MCF 10A (cell line): ENCODE measurements around the gene DET1. TPM values are rescaled to one million over a fixed set of nuclear protein-coding genes. Genes with fewer than 3 reads are reported as not detected.

Source experiments
- BruUV-seq: library from RNA; stranded (reverse); fragments of 400-500 nt; replicated peaks from 2 replicates; lab custom pipeline; 2021; lab: Mats Ljungman, UMichigan
- CTCF ChIA-PET: fragments of 300-600 bp; sonication (Branson Sonifier 250); formaldehyde crosslinking; extraction: SDS; loops from one replicate; lab custom pipeline; 2021; ENCODE audit warnings: antibody characterized with exemption, inconsistent platforms; lab: Yijun Ruan, JAX
- POLR2A ChIA-PET: fragments of 300-600, 350-650 bp; sonication (Branson Sonifier 250); formaldehyde crosslinking; extraction: SDS; loops from one replicate; lab custom pipeline; 2020; ENCODE audit warnings: antibody characterized with exemption, inconsistent platforms; lab: Yijun Ruan, JAX
- DNase-seq: peaks from one replicate; pipeline ENCODE4 v3.0.0-alpha.2; 2018; ENCODE audit not compliant: unreplicated experiment
- H3K27ac Mint-ChIP-seq: one replicate; pipeline ENCODE4 v1.8.0; 2022; ENCODE audit warnings: mild to moderate bottlenecking, low read depth, mixed read lengths; ENCODE audit not compliant: unreplicated experiment
- H3K27me3 Mint-ChIP-seq: one replicate; pipeline ENCODE4 v1.8.0; 2022; ENCODE audit warnings: mixed read lengths; ENCODE audit not compliant: insufficient read depth, unreplicated experiment
- H3K36me3 Mint-ChIP-seq: one replicate; pipeline ENCODE4 v1.8.0; 2022; ENCODE audit warnings: mild to moderate bottlenecking, moderate library complexity, mixed read lengths; ENCODE audit not compliant: insufficient read depth, unreplicated experiment
- H3K4me1 Mint-ChIP-seq: one replicate; pipeline ENCODE4 v1.8.0; 2022; ENCODE audit warnings: mixed read lengths; ENCODE audit not compliant: insufficient read depth, unreplicated experiment
- H3K4me3 Mint-ChIP-seq: one replicate; pipeline ENCODE4 v1.8.0; 2022; ENCODE audit warnings: mild to moderate bottlenecking, moderate library complexity, mixed read lengths; ENCODE audit not compliant: unreplicated experiment
- H3K9me3 Mint-ChIP-seq: one replicate; pipeline ENCODE4 v1.8.0; 2022; ENCODE audit warnings: mixed read lengths; ENCODE audit not compliant: unreplicated experiment
- intact Hi-C: fragments of 100-400 bp; cut with micrococcal nuclease; formaldehyde crosslinking; loops from 2 replicates; pipeline ENCODE4 v1.14.1; 2022
- total RNA-seq: library from RNA; stranded (reverse); gene quantifications from 2 replicates; pipeline ENCODE4 v1.2.3, GENCODE V29; 2022
- TF ChIP-seq, protein P1 (sequence below): fragments of 200-600 bp; IDR thresholded peaks from one replicate; pipeline ENCODE4 v1.8.0; 2022; ENCODE audit warnings: antibody characterized with exemption, mild to moderate bottlenecking; ENCODE audit not compliant: unreplicated experiment

The DET1 gene
- total RNA-seq, 1 experiment from 2014 or later = 5.1 TPM

DNA sequence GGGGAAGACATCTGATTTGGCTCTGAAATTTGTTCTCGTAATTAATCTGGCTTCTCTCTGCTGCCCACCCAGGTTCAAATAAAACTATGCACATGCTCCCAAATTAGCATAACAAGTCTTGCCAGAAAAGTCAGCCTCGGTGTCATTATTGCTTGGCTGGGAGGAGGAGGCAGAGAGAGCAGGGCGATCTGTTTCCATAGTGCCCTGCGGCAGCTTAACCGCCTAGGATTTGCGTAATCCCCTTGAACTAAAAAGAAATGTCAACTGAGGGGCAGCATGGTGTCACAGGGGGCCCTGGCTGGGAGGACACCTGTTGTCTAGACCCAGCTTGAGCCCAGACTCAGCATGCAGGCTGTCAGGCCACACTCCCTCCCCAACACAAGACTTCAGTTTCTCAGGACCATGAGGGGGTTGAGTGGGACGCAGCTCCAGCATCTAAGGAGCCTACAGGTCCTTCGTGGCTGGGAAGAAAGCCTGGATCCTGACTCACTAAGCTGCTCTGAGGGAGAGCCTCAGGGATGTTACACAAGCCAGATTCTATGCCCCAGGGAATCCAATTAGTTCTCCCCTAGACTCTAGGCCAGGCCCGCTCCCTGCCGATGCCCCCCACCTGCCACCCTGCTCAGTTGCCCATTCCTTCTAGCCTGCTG lies 61.7 kb downstream of the DET1 start:
- no peak overlapping the region for H3K4me3 Mint-ChIP-seq
- ChIA-PET POLR2A (interaction anchor here (0.6 kb wide), 1 partner anchor 13 kb away, joined by 3 read pairs; no protein-coding TSS in a partner anchor), CTCF (interaction anchor here (0.6 to 0.8 kb wide), 3 partner anchors 14 to 35 kb away, joined by 3 to 5 read pairs (median 4); no protein-coding TSS in a partner anchor)
- no peaks in the 10 kb centered on the region for H3K9me3 Mint-ChIP-seq
- H3K27ac Mint-ChIP-seq = no peak overlapping the region
- BruUV-seq = no TSS peak
- intact Hi-C loops = no loop called here
- peaks cover 6% of the 10 kb centered on the region for H3K4me1 Mint-ChIP-seq
- no peak for DNase-seq
- H3K27me3 Mint-ChIP-seq = peaks cover 11% of the 10 kb centered on the region
- TF ChIP-seq, protein P1, sequence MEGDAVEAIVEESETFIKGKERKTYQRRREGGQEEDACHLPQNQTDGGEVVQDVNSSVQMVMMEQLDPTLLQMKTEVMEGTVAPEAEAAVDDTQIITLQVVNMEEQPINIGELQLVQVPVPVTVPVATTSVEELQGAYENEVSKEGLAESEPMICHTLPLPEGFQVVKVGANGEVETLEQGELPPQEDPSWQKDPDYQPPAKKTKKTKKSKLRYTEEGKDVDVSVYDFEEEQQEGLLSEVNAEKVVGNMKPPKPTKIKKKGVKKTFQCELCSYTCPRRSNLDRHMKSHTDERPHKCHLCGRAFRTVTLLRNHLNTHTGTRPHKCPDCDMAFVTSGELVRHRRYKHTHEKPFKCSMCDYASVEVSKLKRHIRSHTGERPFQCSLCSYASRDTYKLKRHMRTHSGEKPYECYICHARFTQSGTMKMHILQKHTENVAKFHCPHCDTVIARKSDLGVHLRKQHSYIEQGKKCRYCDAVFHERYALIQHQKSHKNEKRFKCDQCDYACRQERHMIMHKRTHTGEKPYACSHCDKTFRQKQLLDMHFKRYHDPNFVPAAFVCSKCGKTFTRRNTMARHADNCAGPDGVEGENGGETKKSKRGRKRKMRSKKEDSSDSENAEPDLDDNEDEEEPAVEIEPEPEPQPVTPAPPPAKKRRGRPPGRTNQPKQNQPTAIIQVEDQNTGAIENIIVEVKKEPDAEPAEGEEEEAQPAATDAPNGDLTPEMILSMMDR = no peak
- no peaks in the 10 kb centered on the region for H3K36me3 Mint-ChIP-seq

GRCh38 chr15:88482263-88482662 lies 64.2 kb downstream of the DET1 start:
- H3K36me3 Mint-ChIP-seq = peaks cover 4% of the 10 kb centered on the region
- no peaks in the 10 kb centered on the region for H3K4me1 Mint-ChIP-seq
- no TSS peak for BruUV-seq
- POLR2A ChIA-PET = no interaction called here
- no peaks in the 10 kb centered on the region for H3K27me3 Mint-ChIP-seq
- no peak for DNase-seq
- intact Hi-C loops = no loop called here
- CTCF ChIA-PET = interaction anchor here (0.5 kb wide), 1 partner anchor 243 kb away, joined by 4 read pairs; no protein-coding TSS in a partner anchor
- TF ChIP-seq, protein P1 = no peak
- H3K4me3 Mint-ChIP-seq = no peak overlapping the region
- H3K27ac Mint-ChIP-seq = no peak overlapping the region
- no peaks in the 10 kb centered on the region for H3K9me3 Mint-ChIP-seq

- DNase-seq = no peak
- ChIA-PET POLR2A (no interaction called here), CTCF (no interaction called here)
- H3K27me3 Mint-ChIP-seq = no peaks in the 10 kb centered on the region
- intact Hi-C loops = no loop called here
- TF ChIP-seq, protein P1 = no peak
- peaks cover 11% of the 10 kb centered on the region for H3K36me3 Mint-ChIP-seq
- H3K4me3 Mint-ChIP-seq = no peak overlapping the region
- H3K4me1 Mint-ChIP-seq = no peaks in the 10 kb centered on the region
- H3K27ac Mint-ChIP-seq = no peak overlapping the region
- BruUV-seq = no TSS peak
- H3K9me3 Mint-ChIP-seq = no peaks in the 10 kb centered on the region
Measured at GRCh38 chr15:88480981-88481380, 65.5 kb downstream of the DET1 start.

GRCh38 chr15:88479169-88479568 lies 67.3 kb downstream of the DET1 start:
- Mint-ChIP-seq H3K4me1 (no peaks in the 10 kb centered on the region), H3K9me3 (no peaks in the 10 kb centered on the region), H3K27ac (no peak overlapping the region), H3K4me3 (no peak overlapping the region), H3K27me3 (no peaks in the 10 kb centered on the region), H3K36me3 (peaks cover 23% of the 10 kb centered on the region)
- intact Hi-C loops = no loop called here
- POLR2A ChIA-PET = no interaction called here
- no peak for DNase-seq
- TF ChIP-seq, protein P1 = no peak
- CTCF ChIA-PET = interaction anchor here (0.7 to 1.5 kb wide), 2 partner anchors 11 to 1924 kb away, joined by 3 read pairs; partner anchors contain the start of gene MRPS11
- BruUV-seq = no TSS peak
